ENCODE data around the gene BATF3.

DNA sequence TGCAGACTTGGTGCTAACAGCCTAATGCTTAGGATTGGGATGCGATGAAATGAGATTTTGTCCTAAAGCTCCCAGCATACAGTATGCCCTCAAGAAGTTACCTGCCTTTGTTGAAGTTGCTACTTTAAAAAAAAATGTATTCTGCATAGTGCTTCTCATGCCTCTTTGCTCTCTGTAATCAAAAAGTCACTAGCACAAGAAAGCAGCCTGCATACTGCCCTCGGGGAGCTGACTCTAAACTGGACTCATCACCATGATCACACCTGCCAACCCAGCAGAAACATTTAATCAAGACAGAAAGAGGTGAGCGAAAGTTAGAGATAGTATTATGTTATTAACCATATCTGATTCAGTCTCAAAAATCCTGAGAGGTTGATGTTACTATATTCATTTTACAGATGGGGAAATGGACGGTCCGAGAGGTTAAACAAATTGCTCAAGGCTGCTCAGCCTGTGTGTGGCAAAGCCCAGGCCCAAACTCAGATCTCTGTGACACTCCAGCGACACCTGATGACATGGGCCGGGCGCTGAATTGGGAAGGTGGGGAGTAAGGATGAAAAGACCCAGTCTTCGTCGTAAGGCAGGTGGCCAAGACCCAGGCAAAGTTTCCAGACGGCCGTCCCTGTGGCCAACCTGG lies 1.1 kb downstream of the BATF3 start:
- TF ChIP-seq, protein P1, sequence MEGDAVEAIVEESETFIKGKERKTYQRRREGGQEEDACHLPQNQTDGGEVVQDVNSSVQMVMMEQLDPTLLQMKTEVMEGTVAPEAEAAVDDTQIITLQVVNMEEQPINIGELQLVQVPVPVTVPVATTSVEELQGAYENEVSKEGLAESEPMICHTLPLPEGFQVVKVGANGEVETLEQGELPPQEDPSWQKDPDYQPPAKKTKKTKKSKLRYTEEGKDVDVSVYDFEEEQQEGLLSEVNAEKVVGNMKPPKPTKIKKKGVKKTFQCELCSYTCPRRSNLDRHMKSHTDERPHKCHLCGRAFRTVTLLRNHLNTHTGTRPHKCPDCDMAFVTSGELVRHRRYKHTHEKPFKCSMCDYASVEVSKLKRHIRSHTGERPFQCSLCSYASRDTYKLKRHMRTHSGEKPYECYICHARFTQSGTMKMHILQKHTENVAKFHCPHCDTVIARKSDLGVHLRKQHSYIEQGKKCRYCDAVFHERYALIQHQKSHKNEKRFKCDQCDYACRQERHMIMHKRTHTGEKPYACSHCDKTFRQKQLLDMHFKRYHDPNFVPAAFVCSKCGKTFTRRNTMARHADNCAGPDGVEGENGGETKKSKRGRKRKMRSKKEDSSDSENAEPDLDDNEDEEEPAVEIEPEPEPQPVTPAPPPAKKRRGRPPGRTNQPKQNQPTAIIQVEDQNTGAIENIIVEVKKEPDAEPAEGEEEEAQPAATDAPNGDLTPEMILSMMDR (IDR thresholded peaks at IDR 0.05) = no peak
- no peak for TF ChIP-seq POLR2A (IDR thresholded peaks at IDR 0.05)
